Measurements from ENCODE around the gene ATP6V0B. TPM values are rescaled to one million over a fixed set of nuclear protein-coding genes. Genes with fewer than 3 reads are reported as not detected.

ATP6V0B gene
- total and polyA plus RNA-seq, 2 of the 8 experiments (the other 6 are each of a cell fraction or from before 2014, with no cell fraction given), result 105 to 308 TPM

GRCh38 chr1:44012941-44013609, 38.3 kb downstream of the ATP6V0B start:
- no peaks in the 10 kb centered on the region for H3K27me3 ChIP-seq (replicated peaks in 1 of 4; ENCODE audit: control insufficient read depth in 3 of 4, extremely low read depth in 1 of 4, insufficient read depth in 3 of 4, low read length in 3 of 4)
- no peak overlapping the region for H2AK5ac ChIP-seq (ENCODE audit: low read depth, low read length)
- no peak overlapping the region for H3K18ac ChIP-seq (ENCODE audit: extremely low read depth, low read length)
- peak overlapping the region; percentile 68; the same call in 1 of the 2 replicates for H4K8ac ChIP-seq (ENCODE audit: extremely low read depth, insufficient read depth, low read length)
- no peaks in the 10 kb centered on the region for H3K79me2 ChIP-seq (ENCODE audit: control insufficient read depth in 1 of 2, insufficient read depth in 2 of 2, low read length in 2 of 2)
- H2BK5ac ChIP-seq (ENCODE audit: low read depth, low read length), result no peak overlapping the region
- CTCF ChIA-PET (ENCODE audit: partially characterized antibody), result interaction anchor here (0.5 to 16.6 kb wide), 7 partner anchors 7 to 204 kb away, joined by 3 to 252 read pairs (median 10); partner anchors contain the start of gene SLC6A9
- no peak overlapping the region for H2BK15ac ChIP-seq (ENCODE audit: low read length)
- no peak overlapping the region for H3K4me2 ChIP-seq (ENCODE audit: insufficient read depth in 1 of 2, low read depth in 2 of 2, low read length in 2 of 2)
- no peak overlapping the region for H3K4ac ChIP-seq (replicated peaks; ENCODE audit: insufficient read length, low read depth, low read length)
- H3K23ac ChIP-seq (ENCODE audit: insufficient read length), result no peak overlapping the region
- no peak overlapping the region for H2BK120ac ChIP-seq (replicated peaks; ENCODE audit: low read depth, low read length)
- H3K4me1 ChIP-seq (replicated peaks in 1 of 4; ENCODE audit: control insufficient read depth in 3 of 4, insufficient read depth in 4 of 4, low read length in 3 of 4), result peaks cover 0 to 8% (median 2%) of the 10 kb centered on the region in 4 experiments; a peak in 3 of 7 replicates
- no peaks in the 10 kb centered on the region for H3K9me3 ChIP-seq (ENCODE audit: insufficient read depth in 2 of 2, low read depth in 1 of 2, low read length in 1 of 2)
- no peak overlapping the region for H3K4me3 ChIP-seq (ENCODE audit: extremely low read depth in 1 of 4, insufficient read depth in 2 of 4, low read depth in 3 of 4, low read length in 4 of 4)
- FAIRE-seq (no peak), DNase-seq (ENCODE audit: low read depth in 1 of 2, low spot score in 2 of 2) (no peak)
- POLR2A ChIA-PET (ENCODE audit: partially characterized antibody), result interaction anchor here (0.6 to 27.1 kb wide), 6 partner anchors 3 to 149 kb away, joined by 3 to 544 read pairs (median 8); partner anchors contain the start of gene SLC6A9
- H3K79me1 ChIP-seq (ENCODE audit: low read depth, low read length), result no peaks in the 10 kb centered on the region
- no peak overlapping the region for H2AFZ ChIP-seq (ENCODE audit: low read length)
- H3K9ac ChIP-seq (replicated peaks in 1 of 4; ENCODE audit: extremely low read depth in 1 of 4, low read depth in 3 of 4, low read length in 3 of 4), result no peak overlapping the region
- no peak overlapping the region for H3K56ac ChIP-seq (replicated peaks; ENCODE audit: insufficient read length, low read depth, low read length)
- peaks cover 0 to 4% (median 1%) of the 10 kb centered on the region in 4 experiments; a peak in 1 of 8 replicates for H3K36me3 ChIP-seq (ENCODE audit: control insufficient read depth in 2 of 4, insufficient read depth in 4 of 4, low read length in 3 of 4)
- H4K91ac ChIP-seq (replicated peaks; ENCODE audit: insufficient read length, low read length), result no peak overlapping the region
- H3K14ac ChIP-seq (ENCODE audit: insufficient read length), result no peak overlapping the region
- H4K20me1 ChIP-seq (replicated peaks in 1 of 2; ENCODE audit: control insufficient read depth in 1 of 2, insufficient read depth in 2 of 2, low read length in 2 of 2), result peaks cover 0 to 8% of the 10 kb centered on the region in 2 experiments
- no peak overlapping the region for H2BK12ac ChIP-seq (ENCODE audit: low read depth, low read length)
- no peak overlapping the region for H2BK20ac ChIP-seq (ENCODE audit: low read length)
- WGBS, 2 experiments (ENCODE audit: extremely low coverage in 1 of 2, insufficient coverage in 1 of 2, insufficient read length in 1 of 2, insufficient replicate concordance in 2 of 2, low coverage in 1 of 2, low lambda C conversion rate in 2 of 2, missing lambda C conversion rate in 1 of 2), result 91% methylated on average over 13 of the region's 13 CpGs; no CpG with 5 or more reads in 1 of the 2 experiments
- H4K5ac ChIP-seq (ENCODE audit: insufficient read length, low read depth, low read length), result no peak overlapping the region
- no peaks in the 10 kb centered on the region for H3K23me2 ChIP-seq (ENCODE audit: low read depth, low read length)
- H3K27ac ChIP-seq (ENCODE audit: low read depth, low read length), result no peak overlapping the region
- TF ChIP-seq CHD1 (IDR thresholded peaks at IDR 0.05; ENCODE audit: low read depth, low read length), result no peak
- TF ChIP-seq ATF2 (IDR thresholded peaks at IDR 0.05; ENCODE audit: low read length), result no peak
- no peak for TF ChIP-seq KDM5A (IDR thresholded peaks at IDR 0.05; ENCODE audit: low read length)
- no peak for TF ChIP-seq TBP (IDR thresholded peaks at IDR 0.05; ENCODE audit: low read depth, low read length)
- TF ChIP-seq BACH1 (IDR thresholded peaks at IDR 0.05; ENCODE audit: low read length), result no peak
- no peak for TF ChIP-seq JUND (IDR thresholded peaks at IDR 0.05; ENCODE audit: low read length)
- TF ChIP-seq ZNF274 (IDR thresholded peaks at IDR 0.05; ENCODE audit: borderline replicate concordance, extremely low read depth, low read length), result no peak
- no peak for TF ChIP-seq JUN (IDR thresholded peaks at IDR 0.05; ENCODE audit: low read depth, low read length)
- TF ChIP-seq TEAD4 (IDR thresholded peaks at IDR 0.05; ENCODE audit: low read depth, low read length), result no peak
- no peak for TF ChIP-seq TAF7 (optimal IDR thresholded peaks at IDR 0.05; ENCODE audit: borderline replicate concordance, low read depth, low read length)
- no peak for TF ChIP-seq ASH2L (IDR thresholded peaks at IDR 0.05; ENCODE audit: low read length)
- TF ChIP-seq YY1 (IDR thresholded peaks at IDR 0.05; ENCODE audit: low read depth, low read length), result no peak
